ENCODE data around the gene GAN. TPM values are rescaled to one million over a fixed set of nuclear protein-coding genes. Genes with fewer than 3 reads are reported as not detected.

GAN gene
- total RNA-seq, 1 experiment from 2014 or later, result 5.7 TPM

GRCh38 chr16:81437865-81438264 is 123.1 kb downstream of the GAN start:
- in situ Hi-C loops (cut with HindIII; ENCODE audit: low pct_unique_long_range_greater_than_20kb, low sequenced_read_pairs), result no loop called here
- DNase-seq (ENCODE audit: low read depth), result no peak

Other genes starting within 250 kb of the GAN start
- 11.3 TPM in 1 of 2 replicates, not detected in the other for gene C16orf46, start 237.7 kb upstream of the GAN start, total RNA-seq (2014; rRNA removed; shearing (Covaris generic); ENCODE audit: low replicate concordance)
- gene GCSH, start 218.6 kb upstream of the GAN start, total RNA-seq (2014; rRNA removed; shearing (Covaris generic); ENCODE audit: low replicate concordance), result 84.8 and 127 TPM in 2 replicates
- 3.7 and 13.7 TPM in 2 replicates for gene BCO1, start 76.3 kb upstream of the GAN start, total RNA-seq (2014; rRNA removed; shearing (Covaris generic); ENCODE audit: low replicate concordance)
- 16.0 TPM in 2 replicates for gene CMIP, start 129.8 kb downstream of the GAN start, total RNA-seq (2014; rRNA removed; shearing (Covaris generic); ENCODE audit: low replicate concordance)

All from Caki2 (cell line).